Stomach (tissue), 9 donors: Measurements from ENCODE around the gene LIFR. TPM values are rescaled to one million over a fixed set of nuclear protein-coding genes. Genes with fewer than 3 reads are reported as not detected.
A peak's percentile ranks its signal among the peaks of the same experiment; 100 is the strongest.
"Not testable (repeated sequence)": the region's sequence is repeated elsewhere in the genome, so short reads cannot be mapped to it uniquely, and the experiment has no call there.

Experiments
- DNase-seq, 2 donors: peaks; one replicate each; pipeline versions ENCODE4 v3.0.0 to v3.0.0-alpha.2; 2013 to 2019
- H3K27ac ChIP-seq, 5 donors: fragments of 200-600 bp in 4 of 5; sonication (generic) in 4 of 5; one replicate each; pipeline ENCODE4 v1.5.1; 2013 to 2019; ENCODE audit warnings: mild to moderate bottlenecking in 1 of 5, moderate library complexity in 1 of 5
- H3K27me3 ChIP-seq, 3 donors: fragments of 200-600 bp; sonication (generic); one replicate each; pipeline ENCODE4 v1.5.1; 2017 to 2019; ENCODE audit warnings: mixed run types in 1 of 3
- H3K36me3 ChIP-seq, 4 donors: fragments of 200-600 bp; sonication (generic); 1 replicate in 3 of 4; 2 replicates in 1 of 4; pipeline ENCODE4 v1.5.1; 2016 to 2019
- H3K4me1 ChIP-seq, 4 donors: fragments of 200-600 bp; sonication (generic); one replicate each; pipeline ENCODE4 v1.5.1; 2016 to 2019
- H3K4me3 ChIP-seq, 4 donors: fragments of 200-600 bp; sonication (generic) in 3 of 4; one replicate each; pipeline ENCODE4 v1.5.1; 2016 to 2019; ENCODE audit warnings: mild to moderate bottlenecking in 1 of 4
- H3K9me3 ChIP-seq, 4 donors: fragments of 200-600 bp; sonication (generic); one replicate each; pipeline ENCODE4 v1.5.1; 2016 to 2019
- EP300 ChIP-seq: sonication (generic); formaldehyde crosslinking; IDR thresholded peaks from one replicate; pipeline ENCODE4 v1.6.1; 2017; ENCODE audit warnings: antibody characterized with exemption
- POLR2A ChIP-seq, 4 donors: fragments of 450-650 bp; IDR thresholded peaks; one replicate each; pipeline ENCODE4 v1.6.1; 2016; ENCODE audit warnings: antibody characterized with exemption in 4 of 4, control low read depth in 2 of 4, mild to moderate bottlenecking in 1 of 4, moderate library complexity in 1 of 4
- POLR2AphosphoS5 ChIP-seq, 3 donors: sonication (generic); formaldehyde crosslinking; IDR thresholded peaks; one replicate each; pipeline ENCODE4 v1.6.1; 2016; ENCODE audit warnings: antibody characterized with exemption in 3 of 3
- WGBS, 5 donors: extraction: QIAGEN DNeasy Blood & Tissue Kit in 3 of 5; methylation state at CpG; one replicate each; pipeline versions ENCODE4 v1.1.5 to v1.1.7; 2013 to 2018; 5-methylcytosine and 5-hydroxymethylcytosine counted together
- intact Hi-C: fragments of 100-400 bp; cut with DNase I; formaldehyde crosslinking; loops from one replicate; pipeline ENCODE4 v1.15.1; 2023; ENCODE audit warnings: low total_unique reads
- polyA plus RNA-seq, 3 donors: library from polyadenylated mRNA; stranded (reverse); fragments of 200-250 nt; gene quantifications; one replicate each; pipeline ENCODE4 v1.2.3, GENCODE V29; 2013
- total RNA-seq, 5 donors: library from RNA; depleted of rRNA; stranded (reverse); fragments of >200 nt; gene quantifications; one replicate each; pipeline versions ENCODE4 v1.1.0 to v1.2.3, GENCODE V29; 2014 to 2016
- TF ChIP-seq, protein P1 (sequence below), 7 experiments: fragments of 450-650 bp in 4 of 7; fragments of 200-600 bp in 3 of 7; sonication (generic) in 3 of 7; IDR thresholded peaks; one replicate each; pipeline ENCODE4 v1.5.1; 2016 to 2019; ENCODE audit warnings: antibody characterized with exemption in 7 of 7, control low read depth in 2 of 7, mild to moderate bottlenecking in 1 of 7
- donor health status: healthy with polysubstance abuse.
- donor health status: Bipolar disorder and iron deficiency.
- donor health status: healthy.

Gene LIFR
- total and polyA plus RNA-seq, 8 donors, result 6.2 to 259 (median 45.1) TPM

DNA sequence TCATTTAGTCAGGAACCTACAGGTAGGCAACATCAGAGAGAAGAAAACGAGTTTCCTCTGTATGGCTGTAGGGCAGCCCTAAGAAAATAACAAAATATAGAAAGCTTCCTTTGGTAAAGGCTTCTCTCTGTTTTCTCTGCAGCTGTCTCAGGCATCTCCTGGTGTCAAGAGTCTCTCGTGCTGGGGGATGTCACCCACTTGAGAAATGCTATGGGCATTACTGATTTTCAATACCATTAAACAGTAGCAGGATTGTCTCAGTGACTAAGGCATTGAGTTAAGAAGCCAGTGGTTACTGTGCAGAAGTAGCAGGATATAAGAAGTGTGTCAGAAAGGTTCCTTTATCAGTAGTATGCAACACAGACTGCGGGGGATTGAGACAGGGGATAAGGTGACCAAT is 32.4 kb downstream of the LIFR start:
- H3K9me3 ChIP-seq, result no peaks in the 10 kb centered on the region
- H3K4me1 ChIP-seq, result peaks cover 0 to 12% (median 6%) of the 10 kb centered on the region in 4 donors
- intact Hi-C loops, result no loop called here
- no peaks in the 10 kb centered on the region for H3K27me3 ChIP-seq
- H3K36me3 ChIP-seq, result peaks cover 21 to 97% (median 74%) of the 10 kb centered on the region in 4 donors
- H3K4me3 ChIP-seq, result no peak overlapping the region
- TF ChIP-seq POLR2A (IDR thresholded peaks at IDR 0.05), result no peak
- TF ChIP-seq POLR2AphosphoS5 (IDR thresholded peaks at IDR 0.05), result no peak
- TF ChIP-seq, protein P1, sequence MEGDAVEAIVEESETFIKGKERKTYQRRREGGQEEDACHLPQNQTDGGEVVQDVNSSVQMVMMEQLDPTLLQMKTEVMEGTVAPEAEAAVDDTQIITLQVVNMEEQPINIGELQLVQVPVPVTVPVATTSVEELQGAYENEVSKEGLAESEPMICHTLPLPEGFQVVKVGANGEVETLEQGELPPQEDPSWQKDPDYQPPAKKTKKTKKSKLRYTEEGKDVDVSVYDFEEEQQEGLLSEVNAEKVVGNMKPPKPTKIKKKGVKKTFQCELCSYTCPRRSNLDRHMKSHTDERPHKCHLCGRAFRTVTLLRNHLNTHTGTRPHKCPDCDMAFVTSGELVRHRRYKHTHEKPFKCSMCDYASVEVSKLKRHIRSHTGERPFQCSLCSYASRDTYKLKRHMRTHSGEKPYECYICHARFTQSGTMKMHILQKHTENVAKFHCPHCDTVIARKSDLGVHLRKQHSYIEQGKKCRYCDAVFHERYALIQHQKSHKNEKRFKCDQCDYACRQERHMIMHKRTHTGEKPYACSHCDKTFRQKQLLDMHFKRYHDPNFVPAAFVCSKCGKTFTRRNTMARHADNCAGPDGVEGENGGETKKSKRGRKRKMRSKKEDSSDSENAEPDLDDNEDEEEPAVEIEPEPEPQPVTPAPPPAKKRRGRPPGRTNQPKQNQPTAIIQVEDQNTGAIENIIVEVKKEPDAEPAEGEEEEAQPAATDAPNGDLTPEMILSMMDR (IDR thresholded peaks at IDR 0.05), result no peak
- TF ChIP-seq EP300, result no peak
- DNase-seq, result no peak
- WGBS, 5 donors, result 81 to 91% (median 88%) methylated on average over 3 of the region's 3 CpGs
- H3K27ac ChIP-seq, result no peak overlapping the region

DNA sequence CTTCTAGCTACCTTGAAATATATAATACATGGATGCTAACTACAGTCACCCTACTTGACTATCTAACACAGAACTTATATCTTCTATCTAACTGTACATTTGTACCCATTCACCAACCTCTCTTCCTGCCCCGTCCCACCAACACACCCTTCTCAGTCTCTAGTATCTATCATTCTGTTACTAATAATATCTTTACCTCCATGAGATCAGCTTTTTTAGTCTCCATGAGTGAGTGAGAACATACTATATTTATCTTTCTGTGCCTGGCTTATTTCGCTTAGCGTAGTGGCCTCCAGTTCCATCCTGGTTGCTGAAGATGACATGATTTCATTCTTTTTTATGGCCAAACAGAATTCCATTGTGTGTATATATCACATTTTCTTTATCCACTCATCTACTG is 37.0 kb downstream of the LIFR start:
- H3K4me3 ChIP-seq, result no peak overlapping the region
- WGBS, 5 donors, result 93 to 99% (median 97%) methylated on average over 3 of the region's 3 CpGs
- TF ChIP-seq, protein P1 (IDR thresholded peaks at IDR 0.05), result no peak
- TF ChIP-seq EP300 (no peak), POLR2A (IDR thresholded peaks at IDR 0.05) (no peak), POLR2AphosphoS5 (IDR thresholded peaks at IDR 0.05) (no peak)
- no peaks in the 10 kb centered on the region for H3K27me3 ChIP-seq
- no peaks in the 10 kb centered on the region for H3K9me3 ChIP-seq
- intact Hi-C loops, result no loop called here
- no peak overlapping the region for H3K27ac ChIP-seq
- no peaks in the 10 kb centered on the region for H3K4me1 ChIP-seq
- peaks cover 15 to 85% (median 65%) of the 10 kb centered on the region in 4 donors for H3K36me3 ChIP-seq
- DNase-seq, result no peak

DNA sequence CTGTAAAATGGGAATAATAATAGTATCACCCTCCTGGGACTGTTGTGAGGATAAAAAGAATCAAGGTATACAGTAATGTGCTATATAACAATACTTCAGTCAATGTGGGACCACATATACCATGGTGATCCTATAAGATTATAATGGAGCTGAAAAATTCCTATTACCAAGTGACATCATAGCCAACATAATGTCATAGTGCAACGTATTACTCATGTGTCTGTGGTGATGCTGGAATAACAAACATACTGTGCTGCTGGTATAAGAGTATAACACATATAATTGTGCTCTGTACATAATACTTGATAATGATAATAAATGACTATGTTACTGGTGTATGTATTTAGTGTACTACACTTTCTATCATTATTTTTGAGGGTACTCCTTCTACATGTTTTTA is 38.1 kb downstream of the LIFR start:
- DNase-seq, result no peak
- Histone ChIP-seq H3K4me1 (no peaks in the 10 kb centered on the region), H3K36me3 (peaks cover 15 to 74% (median 55%) of the 10 kb centered on the region in 4 donors), H3K4me3 (no peak overlapping the region), H3K27me3 (no peaks in the 10 kb centered on the region), H3K27ac (no peak overlapping the region), H3K9me3 (no peaks in the 10 kb centered on the region)
- intact Hi-C loops, result no loop called here
- 69 to 89% (median 82%) methylated on average over 1 of the region's 1 CpG for WGBS, 5 donors
- no peak for TF ChIP-seq EP300
- no peak for TF ChIP-seq POLR2A (IDR thresholded peaks at IDR 0.05)
- TF ChIP-seq, protein P1 (IDR thresholded peaks at IDR 0.05), result no peak
- TF ChIP-seq POLR2AphosphoS5 (IDR thresholded peaks at IDR 0.05), result no peak

DNA sequence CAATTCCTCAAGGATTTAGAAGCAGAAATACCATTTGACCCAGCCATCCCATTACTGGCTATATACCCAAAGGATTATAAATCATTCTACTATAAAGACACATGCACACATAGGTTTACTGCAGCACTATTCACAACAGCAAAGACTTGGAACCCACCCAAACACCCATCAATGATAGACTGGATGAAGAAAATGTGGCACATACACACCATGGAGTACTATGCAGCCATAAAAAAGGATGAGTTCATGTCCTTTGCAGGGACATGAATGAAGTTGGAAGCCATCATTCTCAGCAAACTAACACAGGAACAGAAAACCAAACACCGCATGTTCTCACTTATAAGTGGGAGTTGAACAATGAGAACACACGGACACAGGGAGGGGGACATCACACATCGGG is 39.8 kb downstream of the LIFR start:
- H3K27me3 ChIP-seq, DNase-seq, H3K4me1 ChIP-seq, H3K9me3 ChIP-seq, H3K27ac ChIP-seq, H3K4me3 ChIP-seq, intact Hi-C loops: not testable (repeated sequence)
- WGBS, 5 donors, result 93 to 100% (median 95%) methylated on average over 3 of the region's 3 CpGs
- peaks cover 9 to 60% (median 46%) of the 10 kb centered on the region in 4 donors for H3K36me3 ChIP-seq

DNA sequence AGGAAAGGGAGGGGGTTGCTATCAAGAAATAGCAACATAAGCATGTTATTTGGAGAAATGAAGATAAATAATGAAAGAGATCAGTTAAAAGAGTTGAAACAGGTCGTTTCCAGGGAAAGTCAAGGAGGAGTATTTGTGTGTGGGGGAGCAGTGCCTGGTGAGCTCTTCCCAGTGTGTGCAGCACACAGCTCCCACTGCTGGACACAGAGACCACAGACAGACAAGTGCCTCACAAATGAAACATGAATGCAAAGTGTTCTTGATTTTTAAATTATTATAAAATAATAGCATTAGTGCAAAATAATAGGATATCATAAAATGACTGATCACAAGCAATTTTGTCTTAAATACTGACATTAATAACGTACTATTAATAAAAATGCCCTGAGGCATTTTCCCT is 40.8 kb downstream of the LIFR start:
- peak in 1 of 2 donors; percentile 45 for DNase-seq
- no peaks in the 10 kb centered on the region for H3K4me1 ChIP-seq
- TF ChIP-seq EP300, result no peak
- TF ChIP-seq, protein P1 (IDR thresholded peaks at IDR 0.05), result no peak
- no peak for TF ChIP-seq POLR2AphosphoS5 (IDR thresholded peaks at IDR 0.05)
- no peak for TF ChIP-seq POLR2A (IDR thresholded peaks at IDR 0.05)
- intact Hi-C loops, result no loop called here
- WGBS, 5 donors, result 53 to 62% (median 55%) methylated on average over 2 of the region's 2 CpGs
- H3K27ac ChIP-seq, result no peak overlapping the region
- no peak overlapping the region for H3K4me3 ChIP-seq
- H3K36me3 ChIP-seq, result peaks cover 11 to 60% (median 47%) of the 10 kb centered on the region in 4 donors
- no peaks in the 10 kb centered on the region for H3K27me3 ChIP-seq
- H3K9me3 ChIP-seq, result no peaks in the 10 kb centered on the region
